HepG2 (cell line): ENCODE results near the gene SIGLECL1. TPM values are rescaled to one million over a fixed set of nuclear protein-coding genes. Genes with fewer than 3 reads are reported as not detected.
"Not testable (repeated sequence)": the region's sequence is repeated elsewhere in the genome, so short reads cannot be mapped to it uniquely, and the experiment has no call there.

ENCODE experiments used
- ATAC-seq: fragments of 200-7000 bp; cut with Tn5 transposase; 3 replicates; pipeline ENCODE4 v1.9.1; 2020; ENCODE audit warnings: mild to moderate bottlenecking, moderate library complexity
- BruUV-seq: library from RNA; stranded (reverse); fragments of 400-500 nt; replicated peaks from 2 replicates; lab custom pipeline; 2021; lab: Mats Ljungman, UMichigan
- CTCF ChIA-PET: fragments of 300-600 bp; formaldehyde crosslinking; extraction: SDS; loops from one replicate; lab custom pipeline; 2021; ENCODE audit warnings: low total read pairs, inconsistent platforms, low intra/inter-chr PET ratio; lab: Yijun Ruan, JAX
- POLR2A ChIA-PET: fragments of 350-600 bp; sonication (Branson Sonifier 250); formaldehyde crosslinking; loops from one replicate; lab custom pipeline; 2020; ENCODE audit warnings: antibody characterized with exemption, inconsistent platforms; lab: Yijun Ruan, JAX
- DNase-seq: peaks from one replicate; pipeline ENCODE4 v3.0.0-alpha.2; 2015; ENCODE audit warnings: low spot score
- FAIRE-seq: peaks from 3 replicates; lab custom pipeline; 2011; peaks lifted over from hg19 to GRCh38; lab: Jason Lieb, UNC
- H2AFZ ChIP-seq: one replicate; pipeline ENCODE4 v1.6.1; 2011; ENCODE audit warnings: low read length, inconsistent platforms
- H3K27ac ChIP-seq: fragments of 300-600 bp; 3 replicates; pipeline ENCODE4 v1.8.0; 2011; ENCODE audit warnings: mixed run types, mild to moderate bottlenecking, mixed read lengths, low read length, inconsistent platforms; ENCODE audit not compliant: insufficient read depth; ENCODE audit errors: extremely low read length
- H3K27me3 ChIP-seq, 2 experiments: fragments of 200-600 bp in 1 of 2; 2 replicates in 1 of 2; 3 replicates in 1 of 2; pipeline versions ENCODE4 v1.6.0 to v1.8.0; 2011; ENCODE audit warnings: low read length in 2 of 2, mild to moderate bottlenecking in 2 of 2, moderate library complexity in 2 of 2, inconsistent platforms in 1 of 2; ENCODE audit not compliant: insufficient read depth in 2 of 2, control insufficient read depth in 1 of 2
- H3K36me3 ChIP-seq, 2 experiments: fragments of 200-600 bp in 1 of 2; replicated peaks in 1 of 2; 2 replicates in 1 of 2; 3 replicates in 1 of 2; pipeline versions ENCODE4 v1.5.1 to v1.8.0; 2011; ENCODE audit warnings: low read length in 2 of 2, inconsistent platforms in 1 of 2; ENCODE audit not compliant: insufficient read depth in 2 of 2, control insufficient read depth in 1 of 2
- H3K4me1 ChIP-seq: 2 replicates; pipeline ENCODE4 v1.5.1; 2012; ENCODE audit warnings: low read length, inconsistent platforms; ENCODE audit not compliant: insufficient read depth
- H3K4me2 ChIP-seq: 2 replicates; pipeline ENCODE4 v1.6.0; 2011; ENCODE audit warnings: low read depth, low read length, inconsistent platforms
- H3K4me3 ChIP-seq, 3 experiments: fragments of 200-600 bp in 1 of 3; sonication (generic), shearing (Covaris generic) in 1 of 3; replicated peaks in 1 of 3; 2 replicates each; pipeline ENCODE4 v1.5.1; 2011 to 2016; ENCODE audit warnings: low read length in 3 of 3, inconsistent platforms in 2 of 3, low read depth in 2 of 3, mild to moderate bottlenecking in 2 of 3, control low read depth in 1 of 3, mixed read lengths in 1 of 3; ENCODE audit not compliant: insufficient read depth in 1 of 3
- H3K79me2 ChIP-seq: one replicate; pipeline ENCODE4 v1.6.1; 2011; ENCODE audit warnings: low read length, inconsistent platforms; ENCODE audit not compliant: insufficient read depth
- H3K9ac ChIP-seq: 2 replicates; pipeline ENCODE4 v1.6.0; 2011; ENCODE audit warnings: mild to moderate bottlenecking, low read depth, low read length, inconsistent platforms; ENCODE audit not compliant: insufficient read depth
- H3K9me3 ChIP-seq: 2 replicates; pipeline ENCODE4 v1.5.1; 2012; ENCODE audit warnings: mild to moderate bottlenecking, low read length
- H4K20me1 ChIP-seq: 2 replicates; pipeline ENCODE4 v1.6.0; 2011; ENCODE audit warnings: inconsistent platforms, mild to moderate bottlenecking, low read length, moderate library complexity; ENCODE audit not compliant: insufficient read depth
- FOXP4 ChIP-seq: sonication (generic); formaldehyde crosslinking; IDR thresholded peaks from 2 replicates; pipeline ENCODE4 v1.4.0; 2020; ENCODE audit warnings: missing genetic modification reagents
- GABPA ChIP-seq, 2 experiments: IDR thresholded peaks; 2 replicates each; pipeline ENCODE4 v1.6.1; 2011 to 2016; ENCODE audit warnings: low read depth in 2 of 2, low read length in 1 of 2, missing biosample characterization in 1 of 2, missing genetic modification characterization in 1 of 2
- GABPB1 ChIP-seq: IDR thresholded peaks from 2 replicates; pipeline ENCODE4 v1.6.1; 2016; ENCODE audit warnings: mild to moderate bottlenecking, missing genetic modification reagents, moderate library complexity, missing compliant biosample characterization
- HNF1B ChIP-seq: sonication (generic); formaldehyde crosslinking; IDR thresholded peaks from 2 replicates; pipeline ENCODE4 v1.5.1; 2020; ENCODE audit warnings: mild to moderate bottlenecking, moderate library complexity, missing genetic modification reagents
- MNT ChIP-seq: fragments of 450-650 bp; IDR thresholded peaks from 2 replicates; pipeline ENCODE4 v1.6.1; 2016
- ONECUT2 ChIP-seq: sonication (generic); formaldehyde crosslinking; IDR thresholded peaks from 2 replicates; pipeline ENCODE4 v1.4.0; 2020; ENCODE audit warnings: missing genetic modification reagents
- PBX2 ChIP-seq: IDR thresholded peaks from 2 replicates; pipeline ENCODE4 v1.6.1; 2016; ENCODE audit warnings: control low read depth
- SIX4 ChIP-seq: sonication (generic); formaldehyde crosslinking; IDR thresholded peaks from 2 replicates; pipeline ENCODE4 v1.4.0; 2020; ENCODE audit warnings: missing genetic modification reagents
- TARDBP ChIP-seq: sonication (generic); formaldehyde crosslinking; IDR thresholded peaks from 2 replicates; pipeline ENCODE4 v1.8.0; 2022; ENCODE audit warnings: mild to moderate bottlenecking, missing genetic modification reagents
- ZNF605 ChIP-seq: sonication (generic); formaldehyde crosslinking; IDR thresholded peaks from 2 replicates; pipeline ENCODE4 v1.8.0; 2022; ENCODE audit warnings: mild to moderate bottlenecking, missing genetic modification reagents
- WGBS: methylation state at CpG from one replicate; pipeline ENCODE4 v1.1.6; 2017; ENCODE audit warnings: low lambda C conversion rate; 5-methylcytosine and 5-hydroxymethylcytosine counted together
- in situ Hi-C: cut with HindIII; loops from 2 replicates; pipeline ENCODE4 v1.10.0; 2017; ENCODE audit warnings: low pct_unique_long_range_greater_than_20kb; ENCODE audit not compliant: extremely low pct_ligation_motif_present
- intact Hi-C: fragments of 100-400 bp; cut with micrococcal nuclease; formaldehyde crosslinking; loops from one replicate; pipeline ENCODE4 v1.10.0; 2022; ENCODE audit not compliant: unreplicated experiment
- polyA plus RNA-seq, 8 experiments: library from polyadenylated mRNA; depleted of rRNA in 3 of 8; stranded (reverse) in 7 of 8; unstranded in 1 of 8; fragments of >200 nt; fragmentation: Illumina TruSeq in 4 of 8; extraction: Trizol in 4 of 8; gene quantifications; 2 replicates each; pipeline versions ENCODE4 v1.2.1 to v1.2.3, GENCODE V29; 2011 to 2016; ENCODE audit warnings: low read depth in 4 of 8, missing spikeins in 1 of 8, mixed read lengths in 1 of 8; ENCODE audit not compliant: insufficient read depth in 1 of 8
- total RNA-seq, 5 experiments: library from RNA; depleted of rRNA; stranded (reverse); fragments of >200 nt; fragmentation: Illumina TruSeq; extraction: Trizol; gene quantifications; 2 replicates each; pipeline ENCODE4 v1.2.3, GENCODE V29; 2016; ENCODE audit warnings: low read depth in 1 of 5

Gene SIGLECL1
- total and polyA plus RNA-seq, 2 of the 13 experiments (the other 11 are each of a cell fraction or from before 2014, with no cell fraction given), result not detected

GRCh38 chr19:51210874-51211361 lies 40.0 kb upstream of the SIGLECL1 start:
- FAIRE-seq, H3K9me3 ChIP-seq, ATAC-seq, BruUV-seq, H2AFZ ChIP-seq, POLR2A ChIA-PET, H3K4me2 ChIP-seq, H3K9ac ChIP-seq, DNase-seq, H3K4me1 ChIP-seq, H4K20me1 ChIP-seq, H3K27ac ChIP-seq, H3K4me3 ChIP-seq, H3K36me3 ChIP-seq, intact Hi-C loops, in situ Hi-C loops, CTCF ChIA-PET, H3K79me2 ChIP-seq, H3K27me3 ChIP-seq: not testable (repeated sequence)
- TF ChIP-seq GABPB1 (CRISPR knock-in tag) (peak; percentile 63), GABPA (IDR thresholded peaks at IDR 0.05; ENCODE audit: low read depth, low read length) (peak; percentile 47), GABPA (CRISPR knock-in tag; IDR thresholded peaks at IDR 0.05; ENCODE audit: low read depth) (peak; percentile 59)
- WGBS, result 20% methylated on average over 10 of the region's 13 CpGs

GRCh38 chr19:51211833-51212232 lies 39.0 kb upstream of the SIGLECL1 start:
- no peaks in the 10 kb centered on the region for H3K4me1 ChIP-seq
- POLR2A ChIA-PET, result no interaction called here
- no peaks in the 10 kb centered on the region for H3K79me2 ChIP-seq
- DNase-seq (no peak), ATAC-seq (no peak), FAIRE-seq (no peak)
- CTCF ChIA-PET, result no interaction called here
- TF ChIP-seq TARDBP (CRISPR knock-in tag) (no peak), ONECUT2 (CRISPR knock-in tag) (no peak), SIX4 (CRISPR knock-in tag) (no peak), FOXP4 (CRISPR knock-in tag) (no peak), HNF1B (no peak), PBX2 (CRISPR knock-in tag) (no peak), MNT (no peak), ZNF605 (CRISPR knock-in tag) (no peak)
- H3K4me2 ChIP-seq, result no peak overlapping the region
- H3K27me3 ChIP-seq, result no peaks in the 10 kb centered on the region; a peak in 1 of 5 replicates
- no peaks in the 10 kb centered on the region for H3K9me3 ChIP-seq
- H3K36me3 ChIP-seq, result no peaks in the 10 kb centered on the region
- intact Hi-C loops (no loop called here), in situ Hi-C loops (no loop called here)
- no peak overlapping the region for H3K4me3 ChIP-seq
- BruUV-seq, result no TSS peak
- WGBS, result 8% methylated on average over 7 of the region's 9 CpGs
- H3K27ac ChIP-seq, result no peak overlapping the region
- no peak overlapping the region for H2AFZ ChIP-seq
- no peaks in the 10 kb centered on the region for H4K20me1 ChIP-seq
- H3K9ac ChIP-seq, result no peak overlapping the region
